ENCODE measurements around the gene METTL16. TPM values are rescaled to one million over a fixed set of nuclear protein-coding genes. Genes with fewer than 3 reads are reported as not detected.

METTL16 gene
- polyA plus RNA-seq, 1 of the 3 experiments (the other 2 are of a cell fraction) = 8.1 TPM

DNA sequence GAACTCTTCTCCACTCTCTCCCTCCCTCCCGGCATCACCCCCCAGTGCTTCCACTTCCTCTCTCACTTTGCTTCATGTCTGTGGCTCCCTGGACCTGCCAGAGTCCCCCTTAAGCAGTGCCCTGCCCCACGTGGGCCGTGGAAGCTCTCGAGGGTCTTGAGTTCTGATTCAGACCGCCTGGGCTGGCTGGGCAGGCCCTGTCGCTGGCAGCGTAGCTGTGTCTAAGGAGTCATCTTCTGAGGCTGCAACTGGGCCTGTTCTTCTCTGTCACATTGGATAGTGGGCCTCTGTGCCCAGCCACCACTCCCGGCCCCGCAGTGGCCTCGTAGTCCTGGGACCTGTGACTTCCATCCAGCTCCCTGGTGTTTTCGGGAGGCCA, 141.5 kb downstream of the METTL16 start (continued):
- no peak for TF ChIP-seq FOXJ3 (CRISPR knock-in tag; IDR thresholded peaks at IDR 0.05)
- no peak for TF ChIP-seq TEAD4 (IDR thresholded peaks at IDR 0.05; ENCODE audit: borderline replicate concordance, insufficient read depth)
- TF ChIP-seq GATA2 (CRISPR knock-in tag; IDR thresholded peaks at IDR 0.05) = no peak
- TF ChIP-seq, protein P1, sequence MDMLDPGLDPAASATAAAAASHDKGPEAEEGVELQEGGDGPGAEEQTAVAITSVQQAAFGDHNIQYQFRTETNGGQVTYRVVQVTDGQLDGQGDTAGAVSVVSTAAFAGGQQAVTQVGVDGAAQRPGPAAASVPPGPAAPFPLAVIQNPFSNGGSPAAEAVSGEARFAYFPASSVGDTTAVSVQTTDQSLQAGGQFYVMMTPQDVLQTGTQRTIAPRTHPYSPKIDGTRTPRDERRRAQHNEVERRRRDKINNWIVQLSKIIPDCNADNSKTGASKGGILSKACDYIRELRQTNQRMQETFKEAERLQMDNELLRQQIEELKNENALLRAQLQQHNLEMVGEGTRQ (IDR thresholded peaks at IDR 0.05; ENCODE audit: borderline replicate concordance, low read depth, low read length) = no peak
- no peak for TF ChIP-seq TCF12 (IDR thresholded peaks at IDR 0.05)

DNA sequence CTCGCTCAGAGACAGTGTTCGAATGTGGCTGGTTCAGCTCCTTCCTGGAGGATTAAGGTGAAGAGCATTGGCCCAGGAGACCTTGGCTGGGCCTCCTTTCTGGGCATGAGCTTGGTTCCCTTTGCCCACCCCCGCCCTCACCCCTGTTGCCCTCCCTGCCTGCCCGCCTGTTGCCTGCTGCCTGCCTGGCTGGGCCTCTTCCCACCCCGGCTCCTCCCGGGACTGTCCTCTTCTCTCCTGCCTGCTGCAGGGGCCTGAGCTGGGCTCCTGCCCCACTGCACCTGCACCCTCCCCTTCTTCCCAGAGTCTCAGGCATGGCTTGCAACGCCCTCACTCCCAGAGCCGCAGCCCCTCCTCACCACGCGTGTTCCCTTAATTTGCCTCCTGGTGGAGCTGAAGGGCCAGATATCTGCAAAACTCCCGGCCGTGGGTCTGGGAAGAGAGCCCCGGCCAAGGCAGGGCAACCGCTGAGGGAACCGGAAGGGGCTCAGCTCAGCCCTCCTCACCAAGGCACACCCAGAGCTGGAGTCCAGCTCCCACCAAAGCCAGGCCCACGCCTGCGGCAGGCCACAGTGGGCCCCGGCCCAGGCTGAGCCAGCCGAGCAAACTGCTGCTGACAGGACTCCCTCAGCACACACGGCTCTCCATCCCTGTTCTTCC, 142.0 kb downstream of the METTL16 start:
- Histone ChIP-seq H3K27ac (ENCODE audit: low read depth in 2 of 2, low read length in 1 of 2) (no peak overlapping the region), H3F3A (replicated peaks; ENCODE audit: insufficient read depth) (no peaks in the 10 kb centered on the region), H3K27me3 (ENCODE audit: insufficient read depth) (no peaks in the 10 kb centered on the region), H4K20me1 (ENCODE audit: insufficient read depth) (no peaks in the 10 kb centered on the region), H3K4me2 (no peak overlapping the region), H3K36me3 (replicated peaks in 1 of 2; ENCODE audit: control insufficient read depth in 1 of 2, insufficient read depth in 2 of 2, low read length in 1 of 2) (peaks cover 0 to 73% of the 10 kb centered on the region in 2 experiments), H3K4me1 (ENCODE audit: control insufficient read depth in 1 of 2, insufficient read depth in 2 of 2, low read depth in 1 of 2, low read length in 1 of 2) (no peaks in the 10 kb centered on the region; a peak in 1 of 4 replicates), H3K9me3 (no peaks in the 10 kb centered on the region), H2AFZ (ENCODE audit: low read depth) (no peak overlapping the region), H3K4me3 (ENCODE audit: low read depth in 2 of 2, low read length in 1 of 2) (no peak overlapping the region; a peak in 1 of 4 replicates), H3K79me2 (ENCODE audit: insufficient read depth) (no peaks in the 10 kb centered on the region), H3K9me2 (no peaks in the 10 kb centered on the region), H3K9ac (no peak overlapping the region)
- TF ChIP-seq TCF12 (IDR thresholded peaks at IDR 0.05) (no peak), RAD21 (IDR thresholded peaks at IDR 0.05; ENCODE audit: low read length) (peak; percentile 18; the same call in 1 of the 2 replicates), JUND (IDR thresholded peaks at IDR 0.05) (no peak), RFX5 (IDR thresholded peaks at IDR 0.05; ENCODE audit: low read length) (no peak)
- 93% methylated on average over 18 of the region's 20 CpGs for WGBS (ENCODE audit: low lambda C conversion rate)
- ChIA-PET POLR2A (interaction anchor here (1.1 kb wide), 1 partner anchor 11 kb away, joined by 3 read pairs; no protein-coding TSS in a partner anchor), CTCF (interaction anchor here (1.0 to 26.4 kb wide), 6 partner anchors 8 to 314 kb away, joined by 3 to 654 read pairs (median 31); partner anchors contain the start of genes HIC1 and MNT)
- peak; percentile 64 for DNase-seq

DNA sequence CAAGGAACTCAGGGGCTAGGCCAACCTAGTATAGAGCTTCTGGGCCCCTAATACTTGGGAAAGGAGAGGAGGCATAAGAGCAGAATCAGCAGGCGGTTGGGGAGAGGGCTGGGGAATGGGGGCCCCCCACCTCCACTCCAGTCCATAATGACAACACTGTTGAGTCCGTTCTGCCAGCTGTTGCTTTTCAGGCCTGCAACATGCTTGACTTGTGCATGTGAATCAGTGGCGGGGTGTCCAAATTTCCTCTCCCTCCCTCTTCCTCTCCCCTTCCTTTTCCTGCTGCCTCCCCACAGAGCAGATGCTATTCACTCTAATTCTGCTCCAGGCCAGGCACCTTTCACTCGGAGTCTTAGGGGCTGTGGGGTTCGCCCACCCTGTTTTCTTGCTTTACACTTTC, 142.6 kb downstream of the METTL16 start:
- no peak for DNase-seq
- Histone ChIP-seq H3K36me3 (replicated peaks in 1 of 2; ENCODE audit: control insufficient read depth in 1 of 2, insufficient read depth in 2 of 2, low read length in 1 of 2) (peaks cover 0 to 76% of the 10 kb centered on the region in 2 experiments), H3K4me1 (ENCODE audit: control insufficient read depth in 1 of 2, insufficient read depth in 2 of 2, low read depth in 1 of 2, low read length in 1 of 2) (no peaks in the 10 kb centered on the region; a peak in 1 of 4 replicates), H3K4me2 (no peak overlapping the region), H3K27ac (ENCODE audit: low read depth in 2 of 2, low read length in 1 of 2) (no peak overlapping the region; a peak in 1 of 4 replicates), H3K27me3 (ENCODE audit: insufficient read depth) (no peaks in the 10 kb centered on the region), H3K4me3 (ENCODE audit: low read depth in 2 of 2, low read length in 1 of 2) (no peak overlapping the region), H4K20me1 (ENCODE audit: insufficient read depth) (no peaks in the 10 kb centered on the region), H3F3A (replicated peaks; ENCODE audit: insufficient read depth) (no peaks in the 10 kb centered on the region), H3K9me3 (no peaks in the 10 kb centered on the region), H3K9ac (no peak overlapping the region), H3K9me2 (no peaks in the 10 kb centered on the region), H3K79me2 (ENCODE audit: insufficient read depth) (no peaks in the 10 kb centered on the region), H2AFZ (ENCODE audit: low read depth) (no peak overlapping the region)
- POLR2A ChIA-PET = interaction anchor here (0.7 kb wide), 1 partner anchor 36 kb away, joined by 3 read pairs; no protein-coding TSS in a partner anchor
- WGBS (ENCODE audit: low lambda C conversion rate) = 88% methylated on average over 4 of the region's 5 CpGs
- CTCF ChIA-PET = interaction anchor here (1.1 to 26.4 kb wide), 5 partner anchors 9 to 65 kb away, joined by 3 to 654 read pairs (median 59); partner anchors contain the start of gene MNT
- no peak for TF ChIP-seq NFIC (IDR thresholded peaks at IDR 0.05; ENCODE audit: borderline replicate concordance)
- TF ChIP-seq CHD2 (IDR thresholded peaks at IDR 0.05; ENCODE audit: low read length, partially characterized antibody) = no peak
- TF ChIP-seq RAD21 (IDR thresholded peaks at IDR 0.05; ENCODE audit: low read length) = no peak
- TF ChIP-seq, protein P2, sequence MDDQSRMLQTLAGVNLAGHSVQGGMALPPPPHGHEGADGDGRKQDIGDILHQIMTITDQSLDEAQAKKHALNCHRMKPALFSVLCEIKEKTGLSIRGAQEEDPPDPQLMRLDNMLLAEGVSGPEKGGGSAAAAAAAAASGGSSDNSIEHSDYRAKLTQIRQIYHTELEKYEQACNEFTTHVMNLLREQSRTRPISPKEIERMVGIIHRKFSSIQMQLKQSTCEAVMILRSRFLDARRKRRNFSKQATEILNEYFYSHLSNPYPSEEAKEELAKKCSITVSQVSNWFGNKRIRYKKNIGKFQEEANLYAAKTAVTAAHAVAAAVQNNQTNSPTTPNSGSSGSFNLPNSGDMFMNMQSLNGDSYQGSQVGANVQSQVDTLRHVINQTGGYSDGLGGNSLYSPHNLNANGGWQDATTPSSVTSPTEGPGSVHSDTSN (IDR thresholded peaks at IDR 0.05) = no peak
- no peak for TF ChIP-seq MXI1 (IDR thresholded peaks at IDR 0.05; ENCODE audit: low read depth, low read length)
- TF ChIP-seq ZBTB33 (IDR thresholded peaks at IDR 0.05; ENCODE audit: borderline replicate concordance, low read depth) = no peak
- TF ChIP-seq, protein P1 (IDR thresholded peaks at IDR 0.05; ENCODE audit: borderline replicate concordance, low read depth, low read length) = no peak
- TF ChIP-seq TAF1 (IDR thresholded peaks at IDR 0.05; ENCODE audit: borderline replicate concordance, low read depth, low read length) = no peak
- TF ChIP-seq EP300 (IDR thresholded peaks at IDR 0.05; ENCODE audit: borderline replicate concordance in 1 of 2, low read depth in 1 of 2, low read length in 1 of 2) = no peak
- no peak for TF ChIP-seq ELF1 (IDR thresholded peaks at IDR 0.05)
- no peak for TF ChIP-seq SIN3A (IDR thresholded peaks at IDR 0.05; ENCODE audit: borderline replicate concordance, low read depth, low read length)
- no peak for TF ChIP-seq RXRA (IDR thresholded peaks at IDR 0.05; ENCODE audit: borderline replicate concordance, low read depth)
- TF ChIP-seq GABPA (IDR thresholded peaks at IDR 0.05; ENCODE audit: low read depth) = no peak

Measured in SK-N-SH (cell line).